Right cardiac atrium (tissue), 5 donors: Measurements from ENCODE around the gene TBC1D5. TPM values are rescaled to one million over a fixed set of nuclear protein-coding genes. Genes with fewer than 3 reads are reported as not detected.

ENCODE experiments used
- ATAC-seq, 2 donors: fragments of 200-7000 bp; cut with Tn5 transposase; one replicate each; pipeline versions ENCODE4 v1.8.0 to v1.9.1; 2020; ENCODE audit warnings: moderate library complexity in 2 of 2, mild to moderate bottlenecking in 1 of 2
- DNase-seq, 3 donors: peaks; one replicate each; pipeline ENCODE4 v3.0.0-alpha.2; 2020
- H3K27ac ChIP-seq: one replicate; pipeline ENCODE4 v1.5.1; 2013; ENCODE audit warnings: mild to moderate bottlenecking, low read length, control low read depth, moderate library complexity
- H3K27me3 ChIP-seq: one replicate; pipeline ENCODE4 v1.6.1; 2013; ENCODE audit not compliant: control insufficient read depth, insufficient read depth
- H3K4me1 ChIP-seq: one replicate; pipeline ENCODE4 v1.6.1; 2013; ENCODE audit warnings: low read length; ENCODE audit not compliant: control insufficient read depth, insufficient read depth
- H3K4me3 ChIP-seq: one replicate; pipeline ENCODE4 v1.5.1; 2013; ENCODE audit warnings: low read length, control low read depth
- H3K9me3 ChIP-seq: one replicate; pipeline ENCODE4 v1.6.1; 2013; ENCODE audit warnings: low read length; ENCODE audit not compliant: control insufficient read depth
- WGBS: extraction: QIAGEN DNeasy Blood & Tissue Kit; methylation state at CpG from one replicate; pipeline ENCODE4 v1.1.7; 2013; 5-methylcytosine and 5-hydroxymethylcytosine counted together
- intact Hi-C, 4 donors: fragments of 100-400 bp; cut with DNase I; formaldehyde crosslinking; loops; one replicate each; pipeline versions ENCODE4 v1.11.0 to v1.14.0; 2022 to 2023
- polyA plus RNA-seq: library from polyadenylated mRNA; stranded (reverse); fragments of 200-250 nt; gene quantifications from one replicate; pipeline ENCODE4 v1.2.3, GENCODE V29; 2013
- total RNA-seq, 4 donors: library from RNA; stranded (reverse); fragmentation: NEBNext Ultra II Directional; extraction: Animal tissue kit (Norgen Biotek cat#: 25700); gene quantifications; one replicate each; pipeline ENCODE4 v1.2.1, GENCODE V29; 2021
- donor health status: healthy with polysubstance abuse.
- donor health status: DM: no; HTN: yes; CAD: no.
- donor health status: DM: no; HTN: no; CAD: no.
- donor health status: DM: no; HTN: yes; CAD: no; lungs with severe emphysema.
- donor health status: DM: yes; HTN: yes; CAD: no.

Gene TBC1D5
- total and polyA plus RNA-seq, 5 donors = 9.0 to 44.3 (median 39.6) TPM

- Histone ChIP-seq H3K27ac (no peak overlapping the region), H3K27me3 (no peaks in the 10 kb centered on the region), H3K4me3 (no peak overlapping the region), H3K4me1 (no peaks in the 10 kb centered on the region), H3K9me3 (no peaks in the 10 kb centered on the region)
- intact Hi-C loops = no loop called here
- ATAC-seq (no peak), DNase-seq (no peak)
- WGBS = 89% methylated on average over 3 of the region's 3 CpGs
Observed at GRCh38 chr3:17122758-17123157, 619.7 kb downstream of the TBC1D5 start.

- DNase-seq (no peak), ATAC-seq (no peak)
- Histone ChIP-seq H3K27ac (no peak overlapping the region), H3K27me3 (no peaks in the 10 kb centered on the region), H3K4me3 (no peak overlapping the region), H3K4me1 (no peaks in the 10 kb centered on the region), H3K9me3 (no peaks in the 10 kb centered on the region)
- intact Hi-C loops = no loop called here
- 83% methylated on average over 2 of the region's 2 CpGs for WGBS
Observed at GRCh38 chr3:17121336-17121735, 621.1 kb downstream of the TBC1D5 start.

- intact Hi-C loops = no loop called here
- no peak overlapping the region for H3K4me3 ChIP-seq
- no peaks in the 10 kb centered on the region for H3K4me1 ChIP-seq
- no peak overlapping the region for H3K27ac ChIP-seq
- WGBS = 95% methylated on average over 4 of the region's 4 CpGs
- H3K27me3 ChIP-seq = no peaks in the 10 kb centered on the region
- DNase-seq = no peak
- no peak for ATAC-seq
- H3K9me3 ChIP-seq = no peaks in the 10 kb centered on the region
Observed at GRCh38 chr3:17120115-17120514, 622.3 kb downstream of the TBC1D5 start.

GRCh38 chr3:17119201-17120072, 623.0 kb downstream of the TBC1D5 start:
- intact Hi-C loops = no loop called here
- 86% methylated on average over 5 of the region's 5 CpGs for WGBS
- H3K9me3 ChIP-seq = no peaks in the 10 kb centered on the region
- ATAC-seq (no peak), DNase-seq (no peak)
- H3K4me1 ChIP-seq = no peaks in the 10 kb centered on the region
- no peaks in the 10 kb centered on the region for H3K27me3 ChIP-seq
- no peak overlapping the region for H3K27ac ChIP-seq
- no peak overlapping the region for H3K4me3 ChIP-seq

GRCh38 chr3:17118771-17119170, 623.7 kb downstream of the TBC1D5 start:
- WGBS = 94% methylated on average over 6 of the region's 6 CpGs
- DNase-seq (no peak), ATAC-seq (no peak)
- Histone ChIP-seq H3K27ac (no peak overlapping the region), H3K4me3 (no peak overlapping the region), H3K27me3 (no peaks in the 10 kb centered on the region), H3K9me3 (no peaks in the 10 kb centered on the region), H3K4me1 (no peaks in the 10 kb centered on the region)
- intact Hi-C loops = no loop called here

- intact Hi-C loops = no loop called here
- WGBS = 63% methylated on average over 8 of the region's 8 CpGs
- no peak for ATAC-seq
- Histone ChIP-seq H3K4me3 (no peak overlapping the region), H3K27me3 (no peaks in the 10 kb centered on the region), H3K27ac (no peak overlapping the region), H3K4me1 (no peaks in the 10 kb centered on the region), H3K9me3 (no peaks in the 10 kb centered on the region)
- DNase-seq = no peak
Observed at GRCh38 chr3:17116007-17116600, 626.3 kb downstream of the TBC1D5 start.

- no peaks in the 10 kb centered on the region for H3K4me1 ChIP-seq
- WGBS = 92% methylated on average over 3 of the region's 3 CpGs
- ATAC-seq = no peak
- H3K27me3 ChIP-seq = no peaks in the 10 kb centered on the region
- intact Hi-C loops = no loop called here
- no peak overlapping the region for H3K27ac ChIP-seq
- H3K4me3 ChIP-seq = no peak overlapping the region
- DNase-seq = no peak
- H3K9me3 ChIP-seq = no peaks in the 10 kb centered on the region
Observed at GRCh38 chr3:17115186-17115585, 627.2 kb downstream of the TBC1D5 start.

DNA sequence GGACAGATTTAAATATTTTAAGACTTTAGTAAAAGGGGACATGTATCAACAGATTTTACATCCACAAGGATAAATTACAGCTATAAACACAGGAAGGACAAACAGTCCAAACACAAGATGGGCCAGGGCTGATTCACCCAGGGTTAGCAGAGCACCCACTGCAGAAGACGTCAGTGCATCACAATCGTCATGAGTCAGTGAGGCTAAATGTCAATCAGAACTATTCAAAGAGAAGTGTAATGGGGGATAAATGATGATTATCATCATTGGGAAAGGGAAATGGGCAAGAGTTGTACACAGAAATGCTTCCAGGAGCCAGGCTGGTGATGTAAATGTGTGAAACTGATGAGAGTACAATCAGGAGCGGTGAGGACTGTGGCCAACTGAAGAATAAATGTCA, 630.8 kb downstream of the TBC1D5 start:
- ATAC-seq (no peak), DNase-seq (no peak)
- H3K4me3 ChIP-seq = no peak overlapping the region
- 89% methylated on average over 3 of the region's 3 CpGs for WGBS
- no peaks in the 10 kb centered on the region for H3K9me3 ChIP-seq
- no peaks in the 10 kb centered on the region for H3K27me3 ChIP-seq
- H3K4me1 ChIP-seq = no peaks in the 10 kb centered on the region
- intact Hi-C loops = no loop called here
- no peak overlapping the region for H3K27ac ChIP-seq

DNA sequence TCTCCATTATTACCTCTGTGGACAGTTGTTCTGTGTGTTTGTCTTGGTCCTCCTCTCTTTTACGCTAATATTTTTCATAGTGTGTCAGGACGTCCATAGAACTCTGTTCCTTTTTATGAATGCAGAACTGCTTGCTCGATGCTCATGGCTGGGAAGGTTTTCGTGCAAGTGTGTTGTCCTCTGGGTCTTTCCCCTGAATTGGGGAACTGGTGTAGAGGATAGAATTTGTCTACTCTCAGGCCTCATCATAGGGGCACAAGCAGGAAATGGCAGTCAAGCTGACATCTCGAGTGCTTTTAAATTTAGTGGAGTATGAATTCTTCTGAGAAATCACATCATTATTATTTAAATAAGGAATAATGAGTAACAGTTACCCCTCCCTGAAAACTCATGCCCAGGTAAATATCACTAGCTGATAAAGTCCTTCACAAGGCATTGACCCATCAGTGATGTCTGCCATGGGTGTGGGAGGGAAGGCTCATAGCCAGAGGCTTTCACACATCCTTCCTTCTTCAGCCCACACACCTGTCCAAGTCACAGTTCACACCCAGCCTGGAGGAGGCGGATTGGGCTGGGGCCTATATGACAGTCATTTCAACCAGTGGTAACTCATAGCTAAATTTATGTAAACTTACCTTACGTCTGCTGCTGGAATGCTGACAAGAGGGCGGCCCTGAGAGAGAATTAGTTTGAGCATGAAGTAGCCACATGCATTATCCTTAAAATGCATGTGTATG, 631.6 kb downstream of the TBC1D5 start:
- H3K4me1 ChIP-seq = no peaks in the 10 kb centered on the region
- no peak overlapping the region for H3K4me3 ChIP-seq
- WGBS = 79% methylated on average over 8 of the region's 8 CpGs
- H3K27me3 ChIP-seq = no peaks in the 10 kb centered on the region
- H3K9me3 ChIP-seq = no peaks in the 10 kb centered on the region
- H3K27ac ChIP-seq = no peak overlapping the region
- DNase-seq (no peak), ATAC-seq (no peak)
- intact Hi-C loops = no loop called here
